Cardiac muscle cell (in vitro differentiated cells and primary cell): ENCODE results near the gene RGR. TPM values are rescaled to one million over a fixed set of nuclear protein-coding genes. Genes with fewer than 3 reads are reported as not detected.
A peak's percentile ranks its signal among the peaks of the same experiment; 100 is the strongest.

Source experiments
- DNase-seq, 2 donors: peaks; one replicate each; pipeline versions ENCODE4 v3.0.0 to v3.0.0-alpha.2; 2010 to 2017; ENCODE audit warnings: low read depth in 1 of 2, low spot score in 1 of 2
- H3K27ac ChIP-seq: fragments of 200-600 bp; sonication (generic); 2 replicates; pipeline ENCODE4 v1.5.1; 2016
- H3K27me3 ChIP-seq: fragments of 200-600 bp; sonication (generic); 2 replicates; pipeline ENCODE4 v1.6.0; 2016; ENCODE audit warnings: control low read depth
- H3K36me3 ChIP-seq: fragments of 200-600 bp; sonication (generic); 2 replicates; pipeline ENCODE4 v1.5.1; 2016; ENCODE audit warnings: control low read depth
- H3K4me1 ChIP-seq: fragments of 200-600 bp; sonication (generic); 2 replicates; pipeline ENCODE4 v1.8.1; 2017; ENCODE audit warnings: low read depth, mild to moderate bottlenecking, mixed run types
- H3K4me3 ChIP-seq: fragments of 200-600 bp; sonication (generic); 2 replicates; pipeline ENCODE4 v1.5.1; 2016; ENCODE audit warnings: mild to moderate bottlenecking
- H3K9me3 ChIP-seq: fragments of 200-600 bp; sonication (generic); 2 replicates; pipeline ENCODE4 v1.5.1; 2017; ENCODE audit warnings: low read depth, mild to moderate bottlenecking, control low read depth
- polyA plus RNA-seq: library from polyadenylated mRNA; unstranded; fragments of >200 nt; fragmentation: Nextera tagmentation; extraction: Ambion mirVana; gene quantifications from 2 replicates; pipeline ENCODE4 v1.2.1, GENCODE V29; 2016
- total RNA-seq: library from RNA; depleted of rRNA; stranded (reverse); fragments of >200 nt; gene quantifications from 2 replicates; pipeline ENCODE4 v1.2.3, GENCODE V29; 2016
- TF ChIP-seq, protein P1 (sequence below): IDR thresholded peaks from 2 replicates; pipeline ENCODE4 v1.5.1; 2012; ENCODE audit warnings: low read depth, mild to moderate bottlenecking, low read length

The RGR gene
- total and polyA plus RNA-seq, 2 experiments from 2014 or later = not detected

DNA sequence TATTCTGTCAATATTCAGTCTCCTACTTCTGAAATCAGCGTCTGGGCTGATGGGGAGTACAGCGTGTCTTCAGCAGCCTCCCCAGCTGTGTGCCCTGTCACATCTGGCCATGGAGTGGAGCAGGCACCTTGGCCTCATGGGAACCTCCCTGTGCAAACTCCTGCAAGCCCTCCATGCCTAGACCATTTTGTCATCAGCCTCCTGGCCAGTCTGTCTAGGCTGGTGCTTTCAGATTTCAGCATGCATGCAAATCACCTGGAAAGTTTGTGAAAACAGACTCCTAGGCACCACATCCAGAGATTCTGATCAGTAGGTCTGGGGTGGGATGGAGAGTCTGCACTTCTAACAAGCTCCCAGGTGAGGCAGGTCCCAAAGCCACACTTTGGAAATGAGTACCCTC, 57.4 kb downstream of the RGR start:
- no peak overlapping the region for H3K27ac ChIP-seq
- H3K27me3 ChIP-seq = no peaks in the 10 kb centered on the region
- H3K4me3 ChIP-seq = no peak overlapping the region
- no peaks in the 10 kb centered on the region for H3K36me3 ChIP-seq
- DNase-seq = no peak
- no peaks in the 10 kb centered on the region for H3K9me3 ChIP-seq
- TF ChIP-seq, protein P1, sequence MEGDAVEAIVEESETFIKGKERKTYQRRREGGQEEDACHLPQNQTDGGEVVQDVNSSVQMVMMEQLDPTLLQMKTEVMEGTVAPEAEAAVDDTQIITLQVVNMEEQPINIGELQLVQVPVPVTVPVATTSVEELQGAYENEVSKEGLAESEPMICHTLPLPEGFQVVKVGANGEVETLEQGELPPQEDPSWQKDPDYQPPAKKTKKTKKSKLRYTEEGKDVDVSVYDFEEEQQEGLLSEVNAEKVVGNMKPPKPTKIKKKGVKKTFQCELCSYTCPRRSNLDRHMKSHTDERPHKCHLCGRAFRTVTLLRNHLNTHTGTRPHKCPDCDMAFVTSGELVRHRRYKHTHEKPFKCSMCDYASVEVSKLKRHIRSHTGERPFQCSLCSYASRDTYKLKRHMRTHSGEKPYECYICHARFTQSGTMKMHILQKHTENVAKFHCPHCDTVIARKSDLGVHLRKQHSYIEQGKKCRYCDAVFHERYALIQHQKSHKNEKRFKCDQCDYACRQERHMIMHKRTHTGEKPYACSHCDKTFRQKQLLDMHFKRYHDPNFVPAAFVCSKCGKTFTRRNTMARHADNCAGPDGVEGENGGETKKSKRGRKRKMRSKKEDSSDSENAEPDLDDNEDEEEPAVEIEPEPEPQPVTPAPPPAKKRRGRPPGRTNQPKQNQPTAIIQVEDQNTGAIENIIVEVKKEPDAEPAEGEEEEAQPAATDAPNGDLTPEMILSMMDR = no peak
- no peaks in the 10 kb centered on the region for H3K4me1 ChIP-seq

DNA sequence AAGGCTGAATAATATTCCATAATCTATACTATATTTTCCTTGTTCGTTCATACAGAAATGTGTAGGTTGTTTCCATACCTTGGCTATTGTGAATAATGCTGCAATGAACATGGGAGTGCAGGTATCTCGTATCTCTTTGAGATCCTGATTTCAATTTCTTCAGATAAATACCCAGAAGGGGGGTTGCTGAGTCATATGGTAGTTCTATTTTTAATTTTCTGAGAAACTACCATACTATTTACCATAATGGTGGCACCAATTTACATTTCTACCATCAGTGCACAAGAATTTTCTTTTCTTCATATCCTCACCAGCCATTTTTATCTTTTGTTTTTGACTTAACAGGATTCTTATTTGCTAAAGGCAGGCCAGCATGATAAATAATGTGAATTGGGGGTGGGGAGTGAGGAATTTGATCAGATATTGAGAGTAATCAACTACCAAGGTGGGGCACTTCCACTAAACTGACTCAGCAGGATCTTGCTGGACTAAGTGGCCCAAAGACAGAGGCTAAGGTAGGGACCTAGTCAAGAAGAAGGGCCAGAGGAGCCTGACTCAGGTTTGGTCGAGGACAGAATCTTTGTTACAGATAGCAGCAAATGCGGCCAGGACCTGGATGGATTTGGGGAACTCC, 62.0 kb downstream of the RGR start:
- no peaks in the 10 kb centered on the region for H3K9me3 ChIP-seq
- H3K4me3 ChIP-seq = no peak overlapping the region
- H3K27ac ChIP-seq = no peak overlapping the region
- no peaks in the 10 kb centered on the region for H3K27me3 ChIP-seq
- H3K36me3 ChIP-seq = no peaks in the 10 kb centered on the region
- no peaks in the 10 kb centered on the region for H3K4me1 ChIP-seq
- DNase-seq = no peak
- TF ChIP-seq, protein P1 = no peak

DNA sequence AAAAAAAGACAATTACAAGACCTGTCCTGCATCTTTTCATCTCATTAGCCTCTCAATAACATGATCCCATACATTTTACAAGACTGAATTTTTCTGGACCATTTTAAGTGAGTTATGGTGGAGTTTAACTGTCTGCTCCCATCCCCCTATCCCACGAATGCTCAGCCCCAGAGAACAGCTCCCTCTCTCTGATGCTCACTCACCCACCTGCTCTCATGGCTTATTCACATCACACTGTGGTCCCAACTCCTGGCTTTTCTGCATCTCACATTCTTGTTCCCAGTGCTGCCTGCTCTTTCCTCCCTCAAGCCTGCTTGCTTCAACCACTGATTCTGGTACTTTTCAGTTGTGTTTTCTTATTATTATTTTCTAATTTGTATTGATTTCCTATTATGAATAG, 63.2 kb downstream of the RGR start:
- Histone ChIP-seq H3K9me3 (no peaks in the 10 kb centered on the region), H3K27me3 (no peaks in the 10 kb centered on the region), H3K36me3 (no peaks in the 10 kb centered on the region), H3K4me1 (no peaks in the 10 kb centered on the region), H3K4me3 (no peak overlapping the region), H3K27ac (no peak overlapping the region)
- no peak for DNase-seq
- TF ChIP-seq, protein P1 = no peak

DNA sequence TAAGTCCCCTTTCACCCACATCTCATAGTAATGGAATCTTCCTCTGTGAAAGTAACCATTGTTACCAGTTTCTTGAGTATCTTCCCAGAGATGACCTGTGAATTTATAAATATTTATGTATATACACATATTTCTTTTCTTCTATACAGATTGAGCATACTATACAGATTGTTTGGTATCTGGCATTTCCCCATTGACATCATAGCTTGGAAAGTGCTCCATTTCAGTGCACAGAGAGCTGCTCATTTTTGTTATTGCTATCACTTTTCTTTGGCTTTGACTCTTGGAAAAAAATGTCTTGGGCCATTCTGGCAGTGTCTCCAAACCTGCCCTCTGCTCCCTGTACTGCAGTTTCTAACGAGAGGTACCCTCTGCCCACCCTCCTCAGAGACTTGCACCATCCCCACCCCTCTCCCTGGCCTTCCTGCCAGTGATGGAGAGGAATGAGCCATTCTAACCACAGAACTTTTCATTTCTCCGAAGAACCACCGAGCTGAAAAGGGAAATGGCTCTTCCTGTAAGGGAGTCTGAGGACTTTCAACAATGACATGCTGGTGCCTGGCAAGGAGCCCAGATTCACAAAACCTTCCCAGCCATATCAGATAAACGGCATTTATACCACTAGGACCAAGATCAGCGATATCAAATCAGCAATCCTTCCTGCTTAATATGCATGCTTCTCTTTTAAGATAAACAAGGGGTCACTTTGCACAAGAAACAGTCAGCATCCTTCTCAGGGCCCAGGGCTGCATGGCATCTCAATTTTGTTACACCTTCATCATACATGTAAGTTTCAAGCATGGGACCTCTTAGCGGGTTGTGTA, 63.8 kb downstream of the RGR start:
- no peaks in the 10 kb centered on the region for H3K36me3 ChIP-seq
- no peak overlapping the region for H3K27ac ChIP-seq
- H3K9me3 ChIP-seq = no peaks in the 10 kb centered on the region
- H3K27me3 ChIP-seq = no peaks in the 10 kb centered on the region
- no peak overlapping the region for H3K4me3 ChIP-seq
- TF ChIP-seq, protein P1 = no peak
- no peaks in the 10 kb centered on the region for H3K4me1 ChIP-seq
- peak in 1 of 2 donors; percentile 68 for DNase-seq

Other genes starting within 250 kb of the RGR start
- 213 and 332 TPM in 2 replicates for gene GHITM, start 105.5 kb upstream of the RGR start, total RNA-seq
- 298 and 409 TPM in 2 replicates for gene GHITM, start 105.5 kb upstream of the RGR start, polyA plus RNA-seq
- not detected in 2 replicates for gene GPR15LG, start 71.3 kb upstream of the RGR start, total RNA-seq
- not detected in 2 replicates for gene GPR15LG, start 71.3 kb upstream of the RGR start, polyA plus RNA-seq
- gene CDHR1, start 50.5 kb upstream of the RGR start, total RNA-seq = 0.12 and 0.18 TPM in 2 replicates
- 0.59 and 0.72 TPM in 2 replicates for gene CDHR1, start 50.5 kb upstream of the RGR start, polyA plus RNA-seq
- not detected in 2 replicates for gene LRIT2, start 19.5 kb upstream of the RGR start, total RNA-seq
- gene LRIT2, start 19.5 kb upstream of the RGR start, polyA plus RNA-seq = not detected in 2 replicates
- gene LRIT1, start 3.5 kb upstream of the RGR start, total RNA-seq = not detected in 2 replicates
- not detected in 2 replicates for gene LRIT1, start 3.5 kb upstream of the RGR start, polyA plus RNA-seq
- 17.7 and 22.5 TPM in 2 replicates for gene CCSER2, start 83.5 kb downstream of the RGR start, total RNA-seq
- gene CCSER2, start 83.5 kb downstream of the RGR start, polyA plus RNA-seq = 32.9 and 34.7 TPM in 2 replicates